Sigmoid colon (tissue), 4 donors: Measurements from ENCODE around the gene AP2A1.

Experiments used
- CTCF ChIP-seq, 4 experiments: fragments of 450-650 bp in 3 of 4; fragments of 200-600 bp in 1 of 4; IDR thresholded peaks; one replicate each; pipeline ENCODE4 v1.5.1; 2016 to 2019; ENCODE audit warnings: antibody characterized with exemption in 4 of 4, mild to moderate bottlenecking in 3 of 4, moderate library complexity in 2 of 4
- EP300 ChIP-seq, 4 donors: sonication (generic); formaldehyde crosslinking; IDR thresholded peaks; one replicate each; pipeline ENCODE4 v1.6.1; 2017; ENCODE audit warnings: antibody characterized with exemption in 4 of 4
- POLR2A ChIP-seq, 2 donors: fragments of 450-650 bp; IDR thresholded peaks; one replicate each; pipeline ENCODE4 v1.6.1; 2016; ENCODE audit warnings: antibody characterized with exemption in 2 of 2, mild to moderate bottlenecking in 2 of 2, moderate library complexity in 2 of 2
- POLR2AphosphoS5 ChIP-seq, 4 donors: sonication (generic); formaldehyde crosslinking; IDR thresholded peaks; one replicate each; pipeline ENCODE4 v1.6.1; 2017; ENCODE audit warnings: antibody characterized with exemption in 4 of 4

- no peak for TF ChIP-seq CTCF (IDR thresholded peaks at IDR 0.05)
- TF ChIP-seq EP300 (IDR thresholded peaks at IDR 0.05): no peak
- no peak for TF ChIP-seq POLR2AphosphoS5 (IDR thresholded peaks at IDR 0.05)
- TF ChIP-seq POLR2A (IDR thresholded peaks at IDR 0.05): no peak
Observed at GRCh38 chr19:49835562-49835961, 68.8 kb downstream of the AP2A1 start.
